GM20000 (cell line): Measurements from ENCODE around the gene BRSK2.

Experiments
- DNase-seq: peaks from one replicate; pipeline ENCODE4 v3.0.0; 2012; ENCODE audit warnings: low spot score
- TF ChIP-seq, protein P1 (sequence below): IDR thresholded peaks from 2 replicates; pipeline ENCODE4 v1.5.1; 2012; ENCODE audit warnings: mild to moderate bottlenecking, control low read depth; ENCODE audit errors: extremely low read depth, missing control alignments

Gene BRSK2

DNA sequence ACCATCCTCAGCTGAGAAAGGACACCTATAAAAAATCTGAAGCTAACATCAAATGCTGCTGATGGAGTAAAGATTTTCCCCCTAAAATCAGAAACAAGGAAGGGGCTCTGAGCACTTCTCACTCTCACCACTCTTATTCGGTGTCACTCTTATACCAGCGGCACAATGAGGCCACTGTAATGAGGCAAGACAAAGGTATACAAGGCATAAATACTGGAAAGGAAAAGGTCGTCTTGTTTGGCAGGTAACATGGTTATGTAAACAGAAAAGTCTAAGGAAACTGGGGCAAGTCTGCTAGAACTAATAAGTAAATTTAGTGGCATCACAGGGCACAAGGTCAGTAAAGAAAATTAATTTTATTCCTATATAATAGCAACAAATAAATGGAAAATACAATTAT, 104.9 kb downstream of the BRSK2 start:
- TF ChIP-seq, protein P1, sequence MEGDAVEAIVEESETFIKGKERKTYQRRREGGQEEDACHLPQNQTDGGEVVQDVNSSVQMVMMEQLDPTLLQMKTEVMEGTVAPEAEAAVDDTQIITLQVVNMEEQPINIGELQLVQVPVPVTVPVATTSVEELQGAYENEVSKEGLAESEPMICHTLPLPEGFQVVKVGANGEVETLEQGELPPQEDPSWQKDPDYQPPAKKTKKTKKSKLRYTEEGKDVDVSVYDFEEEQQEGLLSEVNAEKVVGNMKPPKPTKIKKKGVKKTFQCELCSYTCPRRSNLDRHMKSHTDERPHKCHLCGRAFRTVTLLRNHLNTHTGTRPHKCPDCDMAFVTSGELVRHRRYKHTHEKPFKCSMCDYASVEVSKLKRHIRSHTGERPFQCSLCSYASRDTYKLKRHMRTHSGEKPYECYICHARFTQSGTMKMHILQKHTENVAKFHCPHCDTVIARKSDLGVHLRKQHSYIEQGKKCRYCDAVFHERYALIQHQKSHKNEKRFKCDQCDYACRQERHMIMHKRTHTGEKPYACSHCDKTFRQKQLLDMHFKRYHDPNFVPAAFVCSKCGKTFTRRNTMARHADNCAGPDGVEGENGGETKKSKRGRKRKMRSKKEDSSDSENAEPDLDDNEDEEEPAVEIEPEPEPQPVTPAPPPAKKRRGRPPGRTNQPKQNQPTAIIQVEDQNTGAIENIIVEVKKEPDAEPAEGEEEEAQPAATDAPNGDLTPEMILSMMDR: no peak
- DNase-seq: no peak

DNA sequence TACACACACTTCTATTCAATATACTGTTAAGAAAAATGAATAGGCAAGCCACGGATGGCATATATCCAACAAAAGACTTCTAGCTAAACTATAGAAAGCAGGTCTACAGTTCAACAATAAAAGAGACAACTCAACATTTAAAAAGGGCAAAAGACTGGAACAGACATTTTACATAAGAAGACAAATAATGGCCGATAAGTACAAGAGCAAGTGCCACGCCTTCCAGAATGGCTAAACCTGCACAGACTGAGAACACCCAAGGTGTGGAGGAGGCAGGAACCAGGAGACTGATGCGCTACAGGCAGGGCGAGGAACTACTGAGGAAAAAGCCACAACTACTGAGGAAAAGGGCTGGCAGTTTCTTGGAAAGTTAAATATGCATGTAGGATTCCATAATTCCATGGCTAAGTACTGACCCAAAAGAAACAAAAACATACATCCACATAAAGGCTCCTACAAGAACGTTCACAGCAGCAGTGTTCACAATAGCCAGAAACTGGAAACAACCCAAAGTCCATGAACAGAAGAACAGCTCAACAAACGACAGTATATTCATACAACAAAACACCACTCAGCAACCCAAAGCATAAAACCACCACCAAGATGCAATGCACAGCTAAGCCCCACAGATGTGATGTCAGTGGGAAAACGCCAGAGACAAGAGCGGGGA, 106.5 kb downstream of the BRSK2 start:
- DNase-seq: no peak
- TF ChIP-seq, protein P1: no peak

DNA sequence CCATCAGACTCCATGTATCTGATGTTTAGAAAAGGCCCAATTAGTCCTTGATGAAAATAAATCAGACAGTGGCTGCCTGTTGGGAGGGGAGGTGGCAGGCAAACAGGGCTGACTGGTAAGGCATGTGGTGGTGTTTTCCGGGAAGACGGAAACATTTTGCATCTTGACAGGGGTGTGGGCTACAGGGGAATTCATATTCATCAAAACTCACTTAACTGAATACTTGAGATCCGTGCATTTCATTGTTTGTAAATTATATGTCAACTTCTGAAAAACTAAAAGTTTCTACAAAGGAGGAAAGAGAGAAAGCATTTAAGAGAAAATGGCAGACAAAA, 107.0 kb downstream of the BRSK2 start:
- no peak for DNase-seq
- TF ChIP-seq, protein P1: no peak

DNA sequence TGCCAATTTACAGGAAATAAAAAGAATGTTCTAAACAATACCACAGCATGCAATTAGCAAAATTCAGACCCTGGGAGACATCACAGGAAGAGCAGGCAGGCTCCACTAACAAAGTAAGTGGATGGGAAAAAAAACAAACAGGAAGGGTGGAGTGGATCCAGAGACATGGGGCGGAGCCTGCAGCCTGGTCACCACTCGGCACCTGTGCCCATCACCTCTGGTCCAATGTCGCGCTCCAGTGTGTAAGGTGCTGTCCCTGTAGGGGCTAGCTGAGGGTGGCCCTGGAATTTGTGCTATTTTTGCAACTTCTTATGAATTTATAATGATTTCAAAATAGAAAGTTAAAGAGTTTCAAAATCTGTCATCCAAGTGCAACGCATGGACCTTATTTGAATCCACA, 107.9 kb downstream of the BRSK2 start:
- TF ChIP-seq, protein P1: no peak
- no peak for DNase-seq

DNA sequence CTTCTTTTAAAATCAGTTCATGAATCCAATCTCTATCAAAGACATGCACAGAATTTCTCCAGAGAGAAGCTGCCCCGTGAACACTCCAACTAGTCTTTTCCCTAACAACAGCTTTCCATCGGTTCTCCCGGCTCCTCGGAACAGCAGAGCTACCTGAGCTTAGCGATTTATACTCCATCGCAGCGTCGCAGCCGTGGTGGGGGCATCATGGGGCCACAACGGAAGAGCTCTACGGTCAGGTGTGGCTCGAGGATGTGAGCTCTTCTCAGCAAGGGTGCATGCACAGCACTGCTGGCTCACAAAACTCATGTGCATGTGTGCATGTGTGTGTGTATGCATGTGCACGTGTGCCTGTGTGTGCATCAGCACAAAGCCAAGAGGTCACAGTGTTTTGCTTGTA, 108.5 kb downstream of the BRSK2 start:
- no peak for DNase-seq
- TF ChIP-seq, protein P1: no peak

DNA sequence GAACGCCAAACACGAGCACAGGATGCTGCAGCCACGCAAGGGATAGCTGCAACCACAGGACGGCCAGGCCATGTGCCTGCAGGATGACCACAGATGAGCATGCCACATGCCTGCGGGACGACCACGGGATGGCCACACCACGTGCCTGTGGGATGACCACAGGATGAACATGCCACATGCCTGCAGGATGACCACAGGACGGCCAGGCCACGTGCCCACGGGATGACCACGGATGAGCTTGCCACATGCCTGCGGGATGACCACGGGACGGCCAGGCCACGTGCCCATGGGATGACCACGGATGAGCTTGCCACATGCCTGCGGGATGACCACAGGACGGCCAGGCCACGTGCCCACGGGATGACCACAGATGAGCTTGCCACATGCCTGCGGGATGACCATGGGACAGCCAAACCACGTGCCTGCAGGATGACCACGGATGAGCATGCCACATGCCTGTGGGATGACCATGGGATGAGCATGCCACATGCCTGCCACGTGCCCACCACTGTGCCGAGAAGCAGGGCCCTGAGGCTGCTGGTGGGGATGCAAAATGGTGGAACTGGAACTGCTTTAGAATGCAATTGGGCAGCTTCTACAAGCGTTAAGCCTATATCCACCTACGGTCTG, 109.6 kb downstream of the BRSK2 start:
- DNase-seq: no peak
- TF ChIP-seq, protein P1: no peak

DNA sequence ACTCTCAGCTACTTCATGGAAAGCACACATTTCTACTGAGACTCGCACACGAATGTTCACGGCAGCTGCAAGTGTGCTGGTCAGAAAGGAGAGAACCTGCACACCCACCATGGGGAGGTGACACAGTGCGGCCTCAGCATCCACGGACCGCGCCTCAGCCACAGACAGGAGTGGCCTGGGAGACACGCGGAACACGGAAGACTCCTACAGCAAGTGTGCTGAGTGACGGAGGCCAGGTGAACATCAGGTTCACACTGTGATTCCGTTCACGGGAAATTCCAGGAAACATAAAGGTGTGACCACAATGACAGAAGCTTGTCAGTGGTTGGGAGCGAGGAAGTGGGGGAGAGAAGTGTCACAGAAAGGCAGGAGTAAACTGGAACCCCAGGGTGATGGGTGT, 110.2 kb downstream of the BRSK2 start:
- no peak for DNase-seq
- TF ChIP-seq, protein P1: no peak
